Fibroblast of lung (primary cell): ENCODE measurements around the gene ST8SIA4. TPM values are rescaled to one million over a fixed set of nuclear protein-coding genes. Genes with fewer than 3 reads are reported as not detected.

Source experiments
- DNase-seq, 2 donors: peaks; one replicate each; pipeline versions ENCODE4 v3.0.0 to v3.0.0-alpha.2; 2010; ENCODE audit warnings: low read depth in 2 of 2
- H2AFZ ChIP-seq: 2 replicates; pipeline ENCODE4 v1.5.1; 2012; ENCODE audit warnings: low read length, control low read depth, inconsistent platforms
- H3K27ac ChIP-seq: 2 replicates; pipeline ENCODE4 v1.5.1; 2011; ENCODE audit warnings: low read length, control low read depth; ENCODE audit not compliant: insufficient read depth
- H3K27me3 ChIP-seq: 2 replicates; pipeline ENCODE4 v1.5.1; 2011; ENCODE audit warnings: mild to moderate bottlenecking, low read length; ENCODE audit not compliant: control insufficient read depth, insufficient read depth
- H3K36me3 ChIP-seq: 2 replicates; pipeline ENCODE4 v1.5.1; 2011; ENCODE audit warnings: low read length; ENCODE audit not compliant: control insufficient read depth, insufficient read depth
- H3K4me1 ChIP-seq: 2 replicates; pipeline ENCODE4 v1.5.1; 2011; ENCODE audit warnings: low read length; ENCODE audit not compliant: control insufficient read depth, insufficient read depth; ENCODE audit errors: extremely low read depth
- H3K4me2 ChIP-seq: 2 replicates; pipeline ENCODE4 v1.5.1; 2011; ENCODE audit warnings: low read length, control low read depth; ENCODE audit not compliant: insufficient read depth; ENCODE audit errors: extremely low read depth
- H3K4me3 ChIP-seq, 4 experiments: fragments of 200-600 bp in 1 of 4; sonication (generic) in 1 of 4; replicated peaks in 1 of 4; 2 replicates each; pipeline ENCODE4 v1.5.1; 2011 to 2016; ENCODE audit warnings: low read length in 4 of 4, low read depth in 3 of 4, mild to moderate bottlenecking in 3 of 4, control low read depth in 2 of 4, inconsistent platforms in 1 of 4, mixed read lengths in 1 of 4; ENCODE audit not compliant: insufficient read depth in 1 of 4; ENCODE audit errors: control extremely low read depth in 1 of 4
- H3K79me2 ChIP-seq: 2 replicates; pipeline ENCODE4 v1.5.1; 2012; ENCODE audit warnings: mild to moderate bottlenecking, low read length, inconsistent platforms; ENCODE audit not compliant: control insufficient read depth, insufficient read depth
- H3K9ac ChIP-seq: 2 replicates; pipeline ENCODE4 v1.5.1; 2011; ENCODE audit warnings: mild to moderate bottlenecking, low read length, control low read depth; ENCODE audit not compliant: insufficient read depth
- H3K9me3 ChIP-seq: 2 replicates; pipeline ENCODE4 v1.5.1; 2012; ENCODE audit warnings: low read depth, low read length; ENCODE audit not compliant: control insufficient read depth, insufficient read depth
- H4K20me1 ChIP-seq: 2 replicates; pipeline ENCODE4 v1.5.1; 2011; ENCODE audit warnings: low read length; ENCODE audit not compliant: control insufficient read depth, insufficient read depth; ENCODE audit errors: extremely low read depth
- CTCF ChIP-seq, 2 donors: IDR thresholded peaks in 1 of 2; conservative IDR thresholded peaks in 1 of 2; 1 replicate in 1 of 2; 2 replicates in 1 of 2; pipeline ENCODE4 v1.5.1; 2011 to 2012; ENCODE audit warnings: low read length in 2 of 2, control low read depth in 1 of 2, inconsistent platforms in 1 of 2, low read depth in 1 of 2, mild to moderate bottlenecking in 1 of 2
- EZH2 ChIP-seq: IDR thresholded peaks from 2 replicates; pipeline ENCODE4 v1.5.1; 2012; ENCODE audit warnings: low read length, control low read depth, mild to moderate bottlenecking; ENCODE audit errors: missing control alignments
- polyA plus RNA-seq, 2 donors: library from polyadenylated mRNA; depleted of rRNA in 1 of 2; stranded (reverse) in 1 of 2; unstranded in 1 of 2; fragments of >200 nt; gene quantifications; 2 replicates each; pipeline ENCODE4 v1.2.1, GENCODE V29; 2011 to 2012; ENCODE audit warnings: missing spikeins in 1 of 2
- total RNA-seq: library from RNA; depleted of rRNA; stranded (reverse); fragments of >200 nt; gene quantifications from 2 replicates; pipeline ENCODE4 v1.2.1, GENCODE V29; 2014

ST8SIA4 gene
- total and polyA plus RNA-seq, 2 donors (not counting 1 experiment from before 2014, with no cell fraction given): 0.02 to 0.33 TPM

- Histone ChIP-seq H4K20me1 (no peaks in the 10 kb centered on the region), H3K4me2 (peak overlapping the region; percentile 63), H3K79me2 (no peaks in the 10 kb centered on the region), H2AFZ (no peak overlapping the region), H3K36me3 (no peaks in the 10 kb centered on the region), H3K27ac (no peak overlapping the region), H3K27me3 (peaks cover 9% of the 10 kb centered on the region), H3K4me1 (no peaks in the 10 kb centered on the region), H3K9ac (no peak overlapping the region), H3K9me3 (no peaks in the 10 kb centered on the region), H3K4me3 (peak overlapping the region; percentile 7 to 81 (median 30))
- TF ChIP-seq EZH2 (no peak), CTCF (conservative IDR thresholded peaks at IDR 0.05 in 1 of 2, IDR thresholded peaks at IDR 0.05 in 1 of 2; ENCODE audit: low read depth in 1 of 2, low read length in 2 of 2) (no peak)
- DNase-seq: peak in 1 of 2 donors; percentile 31
These were observed 543 bp downstream of the ST8SIA4 start for GRCh38 chr5:100902440-100903038.

- TF ChIP-seq EZH2 (no peak), CTCF (conservative IDR thresholded peaks at IDR 0.05 in 1 of 2, IDR thresholded peaks at IDR 0.05 in 1 of 2; ENCODE audit: low read depth in 1 of 2, low read length in 2 of 2) (no peak)
- Histone ChIP-seq H3K36me3 (no peaks in the 10 kb centered on the region), H3K79me2 (no peaks in the 10 kb centered on the region), H3K4me3 (peak overlapping the region in 2 of 4 experiments; percentile 48 to 81), H2AFZ (no peak overlapping the region), H4K20me1 (no peaks in the 10 kb centered on the region), H3K27ac (no peak overlapping the region), H3K9ac (no peak overlapping the region), H3K4me2 (peak overlapping the region; percentile 32), H3K9me3 (no peaks in the 10 kb centered on the region), H3K27me3 (peaks cover 9% of the 10 kb centered on the region), H3K4me1 (no peaks in the 10 kb centered on the region)
- peak; percentile 12 to 29 for DNase-seq
These were observed 1.2 kb downstream of the ST8SIA4 start for GRCh38 chr5:100901821-100902341.

- Histone ChIP-seq H4K20me1 (no peaks in the 10 kb centered on the region), H3K36me3 (no peaks in the 10 kb centered on the region), H3K79me2 (no peaks in the 10 kb centered on the region), H3K4me1 (no peaks in the 10 kb centered on the region), H2AFZ (no peak overlapping the region), H3K27ac (no peak overlapping the region), H3K9me3 (no peaks in the 10 kb centered on the region), H3K9ac (no peak overlapping the region), H3K27me3 (peaks cover 9% of the 10 kb centered on the region), H3K4me3 (peak overlapping the region; percentile 19 to 81 (median 40)), H3K4me2 (peak overlapping the region; percentile 83)
- TF ChIP-seq CTCF (conservative IDR thresholded peaks at IDR 0.05 in 1 of 2, IDR thresholded peaks at IDR 0.05 in 1 of 2; ENCODE audit: low read depth in 1 of 2, low read length in 2 of 2) (no peak), EZH2 (no peak)
- peak; percentile 60 to 71 for DNase-seq
These were observed 2.0 kb downstream of the ST8SIA4 start for GRCh38 chr5:100900796-100901781.
